Upper lobe of left lung (tissue), 6 donors: ENCODE data around the gene RUNX2. TPM values are rescaled to one million over a fixed set of nuclear protein-coding genes. Genes with fewer than 3 reads are reported as not detected.

Experiments used
- ATAC-seq, 2 donors: fragments of 200-7000 bp; cut with Tn5 transposase; one replicate each; pipeline ENCODE4 v1.9.1; 2022; ENCODE audit warnings: mild to moderate bottlenecking in 2 of 2, moderate library complexity in 2 of 2; ENCODE audit not compliant: low FRiP score in 2 of 2
- DNase-seq, 2 donors: peaks; one replicate each; pipeline ENCODE4 v3.0.0-alpha.2; 2019 to 2020
- H3K27ac ChIP-seq, 4 donors: fragments of 200-600 bp; sonication (generic); one replicate each; pipeline ENCODE4 v1.5.1; 2016 to 2019
- H3K27me3 ChIP-seq, 4 donors: fragments of 200-600 bp; sonication (generic); one replicate each; pipeline ENCODE4 v1.5.1; 2017 to 2019
- H3K36me3 ChIP-seq, 4 donors: fragments of 200-600 bp; sonication (generic); one replicate each; pipeline ENCODE4 v1.5.1; 2016 to 2019
- H3K4me1 ChIP-seq, 4 donors: fragments of 200-600 bp; sonication (generic); one replicate each; pipeline ENCODE4 v1.5.1; 2018 to 2019
- H3K4me3 ChIP-seq, 4 donors: fragments of 200-600 bp; sonication (generic); one replicate each; pipeline ENCODE4 v1.5.1; 2017 to 2019; ENCODE audit warnings: mild to moderate bottlenecking in 2 of 4, moderate library complexity in 1 of 4
- H3K9me3 ChIP-seq, 4 donors: fragments of 200-600 bp; sonication (generic); one replicate each; pipeline ENCODE4 v1.5.1; 2018 to 2019
- EP300 ChIP-seq, 4 donors: sonication (generic); formaldehyde crosslinking; IDR thresholded peaks; one replicate each; pipeline ENCODE4 v1.5.1; 2017; ENCODE audit warnings: antibody characterized with exemption in 4 of 4, control low read depth in 2 of 4
- POLR2A ChIP-seq, 4 donors: fragments of 450-650 bp; IDR thresholded peaks; one replicate each; pipeline ENCODE4 v1.5.1; 2016 to 2017; ENCODE audit warnings: antibody characterized with exemption in 4 of 4, mild to moderate bottlenecking in 2 of 4
- POLR2AphosphoS5 ChIP-seq, 2 donors: sonication (generic); formaldehyde crosslinking; IDR thresholded peaks; one replicate each; pipeline ENCODE4 v1.5.1; 2017; ENCODE audit warnings: antibody characterized with exemption in 2 of 2
- WGBS, 2 donors: methylation state at CpG; one replicate each; pipeline ENCODE4 v1.1.5; 2017 to 2018; 5-methylcytosine and 5-hydroxymethylcytosine counted together
- total RNA-seq, 6 donors: library from RNA; depleted of rRNA in 4 of 6; stranded (reverse); fragments of >200 nt in 4 of 6; gene quantifications; one replicate each; pipeline versions ENCODE4 v1.1.0 to v1.2.1, GENCODE V29; 2016 to 2021
- TF ChIP-seq, protein P1 (sequence below), 6 experiments: fragments of 450-650 bp in 4 of 6; fragments of 200-600 bp in 2 of 6; sonication (generic) in 2 of 6; IDR thresholded peaks; one replicate each; pipeline ENCODE4 v1.5.1; 2016 to 2019; ENCODE audit warnings: antibody characterized with exemption in 6 of 6
- donor health status: DM: no; HTN: no; CAD: no; lungs with moderate emphysema.
- donor health status: DM: no; HTN: yes; CAD: no; lungs with severe emphysema.

Gene RUNX2
- total RNA-seq, 6 donors from 2014 or later, result 2.6 to 12.2 (median 5.5) TPM

DNA sequence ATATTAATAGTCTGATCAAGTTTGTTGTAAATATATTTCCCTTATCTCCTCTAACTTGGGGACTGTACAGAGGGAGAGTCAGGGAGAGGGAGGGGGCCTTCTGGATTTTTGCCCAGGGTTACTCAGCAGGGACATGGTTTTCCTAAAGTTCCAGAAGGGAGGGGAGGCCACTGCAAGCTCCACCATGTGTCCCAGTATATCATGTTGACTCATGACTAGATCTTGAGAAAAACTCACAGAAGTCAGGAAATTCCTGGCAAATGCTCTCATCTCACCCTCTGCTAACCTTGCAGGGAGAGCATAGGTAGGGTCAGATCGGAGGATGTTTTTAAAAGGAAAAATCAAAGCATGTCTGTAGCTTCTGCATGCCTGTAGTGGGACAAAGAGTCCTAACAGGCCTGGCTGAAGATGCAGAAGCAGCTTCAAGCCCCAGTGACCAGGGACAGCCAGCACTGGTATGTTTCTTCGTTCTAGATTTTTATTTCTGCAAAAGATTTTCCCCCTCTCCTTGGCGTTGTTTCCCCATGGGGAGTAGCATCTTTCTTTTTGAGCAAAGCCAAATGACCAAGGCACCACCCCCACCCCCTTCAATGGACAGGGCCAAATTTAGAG is 322.5 kb downstream of the RUNX2 start:
- DNase-seq (no peak), ATAC-seq (no peak)
- Histone ChIP-seq H3K4me1 (no peaks in the 10 kb centered on the region), H3K27me3 (no peaks in the 10 kb centered on the region), H3K4me3 (no peak overlapping the region), H3K27ac (no peak overlapping the region), H3K9me3 (no peaks in the 10 kb centered on the region), H3K36me3 (no peaks in the 10 kb centered on the region)
- no peak for TF ChIP-seq EP300 (IDR thresholded peaks at IDR 0.05)
- no peak for TF ChIP-seq POLR2AphosphoS5 (IDR thresholded peaks at IDR 0.05)
- TF ChIP-seq, protein P1, sequence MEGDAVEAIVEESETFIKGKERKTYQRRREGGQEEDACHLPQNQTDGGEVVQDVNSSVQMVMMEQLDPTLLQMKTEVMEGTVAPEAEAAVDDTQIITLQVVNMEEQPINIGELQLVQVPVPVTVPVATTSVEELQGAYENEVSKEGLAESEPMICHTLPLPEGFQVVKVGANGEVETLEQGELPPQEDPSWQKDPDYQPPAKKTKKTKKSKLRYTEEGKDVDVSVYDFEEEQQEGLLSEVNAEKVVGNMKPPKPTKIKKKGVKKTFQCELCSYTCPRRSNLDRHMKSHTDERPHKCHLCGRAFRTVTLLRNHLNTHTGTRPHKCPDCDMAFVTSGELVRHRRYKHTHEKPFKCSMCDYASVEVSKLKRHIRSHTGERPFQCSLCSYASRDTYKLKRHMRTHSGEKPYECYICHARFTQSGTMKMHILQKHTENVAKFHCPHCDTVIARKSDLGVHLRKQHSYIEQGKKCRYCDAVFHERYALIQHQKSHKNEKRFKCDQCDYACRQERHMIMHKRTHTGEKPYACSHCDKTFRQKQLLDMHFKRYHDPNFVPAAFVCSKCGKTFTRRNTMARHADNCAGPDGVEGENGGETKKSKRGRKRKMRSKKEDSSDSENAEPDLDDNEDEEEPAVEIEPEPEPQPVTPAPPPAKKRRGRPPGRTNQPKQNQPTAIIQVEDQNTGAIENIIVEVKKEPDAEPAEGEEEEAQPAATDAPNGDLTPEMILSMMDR (IDR thresholded peaks at IDR 0.05), result no peak
- TF ChIP-seq POLR2A (IDR thresholded peaks at IDR 0.05), result no peak
- WGBS, 2 donors, result 84 to 86% methylated on average over 3 of the region's 3 CpGs

DNA sequence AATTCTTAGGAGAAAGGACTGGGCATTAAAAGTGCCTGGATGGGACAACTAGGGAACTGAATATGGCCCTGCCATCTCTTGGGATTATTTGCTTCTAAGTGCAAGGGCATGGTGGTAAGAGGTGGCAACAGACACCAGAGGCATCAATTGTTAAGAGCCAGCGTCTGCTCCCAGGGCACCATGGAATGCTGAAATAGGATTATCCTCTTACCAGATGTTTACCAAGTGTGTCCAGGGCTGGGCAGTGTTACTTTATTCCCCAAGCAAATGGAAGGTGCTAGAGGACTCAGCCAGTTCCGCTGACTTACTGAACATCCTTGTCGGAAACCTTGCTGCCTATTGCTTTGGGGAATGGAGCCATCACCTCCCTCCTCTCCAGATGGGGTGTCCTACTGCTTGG is 323.2 kb downstream of the RUNX2 start:
- H3K4me1 ChIP-seq, result no peaks in the 10 kb centered on the region
- TF ChIP-seq EP300 (IDR thresholded peaks at IDR 0.05) (no peak), POLR2A (IDR thresholded peaks at IDR 0.05) (no peak), POLR2AphosphoS5 (IDR thresholded peaks at IDR 0.05) (no peak)
- TF ChIP-seq, protein P1 (IDR thresholded peaks at IDR 0.05), result no peak
- no peak overlapping the region for H3K27ac ChIP-seq
- no peaks in the 10 kb centered on the region for H3K27me3 ChIP-seq
- 92 to 100% methylated on average over 3 of the region's 3 CpGs for WGBS, 2 donors
- H3K4me3 ChIP-seq, result no peak overlapping the region
- DNase-seq (no peak), ATAC-seq (no peak)
- no peaks in the 10 kb centered on the region for H3K9me3 ChIP-seq
- no peaks in the 10 kb centered on the region for H3K36me3 ChIP-seq

DNA sequence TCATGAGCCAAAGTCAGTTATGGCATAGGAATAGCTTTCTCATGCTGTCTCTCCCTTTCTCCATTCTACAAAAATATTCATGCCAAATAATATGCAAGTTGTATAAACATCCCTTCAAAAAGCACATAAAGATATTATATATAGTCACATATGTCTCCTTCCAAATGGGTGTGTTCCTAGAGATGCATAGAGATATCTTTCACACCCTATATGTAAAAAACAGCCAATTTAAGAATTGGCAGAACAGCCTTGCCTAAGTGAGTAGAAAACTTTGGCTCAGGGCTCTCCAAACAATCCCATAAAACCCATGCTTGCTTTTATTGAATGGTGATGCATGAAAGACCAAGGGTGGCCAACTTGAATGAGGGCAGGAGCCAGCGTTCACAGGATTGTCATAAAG is 324.3 kb downstream of the RUNX2 start:
- H3K4me1 ChIP-seq, result no peaks in the 10 kb centered on the region
- no peak overlapping the region for H3K4me3 ChIP-seq
- H3K9me3 ChIP-seq, result no peaks in the 10 kb centered on the region
- ATAC-seq (no peak), DNase-seq (no peak)
- no peak overlapping the region for H3K27ac ChIP-seq
- TF ChIP-seq POLR2A (IDR thresholded peaks at IDR 0.05) (no peak), EP300 (IDR thresholded peaks at IDR 0.05) (no peak), POLR2AphosphoS5 (IDR thresholded peaks at IDR 0.05) (no peak)
- TF ChIP-seq, protein P1 (IDR thresholded peaks at IDR 0.05), result no peak
- H3K36me3 ChIP-seq, result no peaks in the 10 kb centered on the region
- WGBS, 2 donors, result 89 to 92% methylated on average over 1 of the region's 1 CpG
- H3K27me3 ChIP-seq, result no peaks in the 10 kb centered on the region

DNA sequence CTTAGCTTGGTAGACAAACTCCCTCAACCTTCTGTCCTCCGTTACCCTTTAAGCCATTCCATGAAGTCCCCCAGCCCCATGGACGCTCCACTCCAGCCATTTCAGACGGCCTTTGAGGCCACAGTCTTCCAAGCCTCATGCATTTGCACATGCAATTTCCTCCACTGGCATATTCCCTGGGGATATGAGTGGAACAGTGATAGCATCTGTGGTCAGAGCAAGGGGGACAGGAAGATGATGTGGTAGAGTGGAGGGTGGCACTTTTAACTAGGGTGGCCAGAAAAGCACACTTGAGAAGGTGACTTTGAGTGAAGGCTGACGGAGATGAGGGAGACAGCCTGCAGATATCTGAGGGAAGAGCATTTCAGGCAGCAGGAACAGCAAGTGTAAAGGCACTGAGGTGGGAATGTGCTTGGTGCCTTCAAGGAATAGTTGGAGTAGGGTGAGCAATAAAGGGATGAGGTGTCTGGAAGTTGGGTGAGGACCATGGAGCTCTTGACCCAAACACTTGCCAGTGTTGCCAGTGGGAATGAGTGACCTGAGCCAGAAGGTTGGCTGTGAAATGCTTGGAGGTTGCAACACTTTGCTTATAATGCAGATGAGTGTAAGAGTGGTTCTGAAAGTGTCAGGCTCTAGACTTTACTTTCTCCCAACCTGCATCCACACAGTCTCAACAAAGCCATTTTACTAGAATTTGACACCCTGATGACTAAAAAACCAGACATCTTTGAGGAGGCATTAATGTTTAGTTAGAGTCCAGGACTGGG is 325.2 kb downstream of the RUNX2 start:
- Histone ChIP-seq H3K36me3 (no peaks in the 10 kb centered on the region), H3K9me3 (no peaks in the 10 kb centered on the region), H3K4me1 (no peaks in the 10 kb centered on the region), H3K27ac (no peak overlapping the region), H3K4me3 (no peak overlapping the region), H3K27me3 (no peaks in the 10 kb centered on the region)
- ATAC-seq (no peak), DNase-seq (no peak)
- TF ChIP-seq POLR2AphosphoS5 (IDR thresholded peaks at IDR 0.05) (no peak), POLR2A (IDR thresholded peaks at IDR 0.05) (no peak), EP300 (IDR thresholded peaks at IDR 0.05) (no peak)
- TF ChIP-seq, protein P1 (IDR thresholded peaks at IDR 0.05), result no peak
- WGBS, 2 donors, result 80 to 90% methylated on average over 4 of the region's 4 CpGs
